GM12878 (cell line): Measurements from ENCODE around the gene TOX2. TPM values are rescaled to one million over a fixed set of nuclear protein-coding genes. Genes with fewer than 3 reads are reported as not detected.

Source experiments
- ATAC-seq: fragments of 200-7000 bp; cut with Tn5 transposase; 3 replicates; pipeline ENCODE4 v1.9.1; 2020; ENCODE audit warnings: mild to moderate bottlenecking, moderate library complexity
- BruUV-seq: library from RNA; stranded (reverse); fragments of 400-500 nt; replicated peaks from 2 replicates; lab custom pipeline; 2021; lab: Mats Ljungman, UMichigan
- CTCF ChIA-PET: fragments of 300-600 bp; sonication (Branson Sonifier 250); formaldehyde crosslinking; extraction: SDS; loops from one replicate; lab custom pipeline; 2021; ENCODE audit warnings: inconsistent platforms; lab: Yijun Ruan, JAX
- POLR2A ChIA-PET: fragments of 350-600 bp; formaldehyde crosslinking; extraction: SDS; loops from one replicate; lab custom pipeline; 2021; ENCODE audit warnings: inconsistent platforms; lab: Charles Lee
- RAD21 ChIA-PET: fragments of 300-600 bp; sonication (Branson Sonifier 250); formaldehyde crosslinking; loops from one replicate; lab custom pipeline; 2023; ENCODE audit warnings: antibody characterized with exemption; ENCODE audit not compliant: unreplicated experiment; lab: Charles Lee
- SMC1A ChIA-PET: fragments of 300-600 bp; sonication (Branson Sonifier 250); formaldehyde crosslinking; loops from one replicate; lab custom pipeline; 2023; ENCODE audit not compliant: unreplicated experiment, uncharacterized antibody; lab: Charles Lee
- DNase-seq: peaks from one replicate; pipeline ENCODE4 v3.0.0-alpha.2; 2011; ENCODE audit warnings: low read depth, low spot score
- FAIRE-seq: peaks from 3 replicates; lab custom pipeline; 2011; peaks lifted over from hg19 to GRCh38; lab: Jason Lieb, UNC
- H2AFZ ChIP-seq: 2 replicates; pipeline ENCODE4 v1.6.0; 2011; ENCODE audit warnings: low read depth, low read length, control low read depth; ENCODE audit not compliant: control insufficient read depth
- H3K27ac ChIP-seq: 2 replicates; pipeline ENCODE4 v1.5.1; 2011; ENCODE audit warnings: control low read depth; ENCODE audit not compliant: control insufficient read depth, insufficient read depth
- H3K27me3 ChIP-seq, 2 experiments: replicated peaks in 1 of 2; 2 replicates each; pipeline versions ENCODE4 v1.6.0 to v1.6.1; 2011; ENCODE audit warnings: low read length in 1 of 2; ENCODE audit not compliant: control insufficient read depth in 2 of 2, insufficient read depth in 2 of 2
- H3K36me3 ChIP-seq, 2 experiments: 2 replicates each; pipeline ENCODE4 v1.5.1; 2011; ENCODE audit warnings: low read length in 1 of 2; ENCODE audit not compliant: control insufficient read depth in 2 of 2, insufficient read depth in 2 of 2
- H3K4me1 ChIP-seq: 2 replicates; pipeline ENCODE4 v1.6.1; 2011; ENCODE audit warnings: mild to moderate bottlenecking, low read length, moderate library complexity, mixed read lengths; ENCODE audit not compliant: control insufficient read depth, insufficient read depth
- H3K4me2 ChIP-seq: 2 replicates; pipeline ENCODE4 v1.6.0; 2011; ENCODE audit warnings: control low read depth; ENCODE audit not compliant: control insufficient read depth, insufficient read depth
- H3K4me3 ChIP-seq: fragments of 200-600 bp; sonication (generic); 2 replicates; pipeline ENCODE4 v1.5.1; 2016
- H3K79me2 ChIP-seq: 2 replicates; pipeline ENCODE4 v1.6.0; 2011; ENCODE audit warnings: low read length; ENCODE audit not compliant: control insufficient read depth, insufficient read depth
- H3K9ac ChIP-seq: 2 replicates; pipeline ENCODE4 v1.8.0; 2011; ENCODE audit warnings: low read length, control low read depth, mixed read lengths; ENCODE audit not compliant: control insufficient read depth, insufficient read depth
- H3K9me3 ChIP-seq: replicated peaks from 3 replicates; pipeline ENCODE4 v1.5.1; 2011; ENCODE audit warnings: mild to moderate bottlenecking, low read length; ENCODE audit not compliant: control insufficient read depth, insufficient read depth
- H4K20me1 ChIP-seq: 2 replicates; pipeline ENCODE4 v1.6.0; 2011; ENCODE audit not compliant: control insufficient read depth, insufficient read depth
- EGR1 ChIP-seq, 2 experiments: IDR thresholded peaks; 1 replicate in 1 of 2; 2 replicates in 1 of 2; pipeline ENCODE4 v1.6.1; 2011 to 2012; ENCODE audit warnings: low read depth in 2 of 2, low read length in 2 of 2, borderline replicate concordance in 1 of 2, mild to moderate bottlenecking in 1 of 2, moderate library complexity in 1 of 2
- JUND ChIP-seq: IDR thresholded peaks from 2 replicates; pipeline ENCODE4 v1.6.1; 2012; ENCODE audit warnings: low read depth, mild to moderate bottlenecking, low read length, improper control_type of control experiment, moderate library complexity
- NR2C2 ChIP-seq: IDR thresholded peaks from 2 replicates; pipeline ENCODE4 v1.6.1; 2011; ENCODE audit warnings: borderline replicate concordance, low read depth; ENCODE audit not compliant: control insufficient read depth, insufficient read length
- RAD21 ChIP-seq: IDR thresholded peaks from 2 replicates; pipeline ENCODE4 v1.6.1; 2011; ENCODE audit warnings: mild to moderate bottlenecking, low read depth, low read length, moderate library complexity; ENCODE audit not compliant: insufficient read depth
- WGBS: methylation state at CpG from one replicate; pipeline ENCODE4 v1.1.6; 2016; ENCODE audit warnings: low lambda C conversion rate; ENCODE audit not compliant: insufficient replicate concordance, insufficient coverage; ENCODE audit errors: missing lambda C conversion rate; 5-methylcytosine and 5-hydroxymethylcytosine counted together
- in situ Hi-C: fragments of 300-500 bp; cut with MboI; formaldehyde crosslinking; loops from 9 replicates; pipeline ENCODE4 v1.14.3; 2018; ENCODE audit warnings: mixed read lengths
- intact Hi-C: fragments of 100-400 bp; cut with micrococcal nuclease; formaldehyde crosslinking; loops from one replicate; pipeline ENCODE4 v1.14.2; 2022; ENCODE audit not compliant: unreplicated experiment
- polyA plus RNA-seq, 11 experiments: library from polyadenylated mRNA; depleted of rRNA in 4 of 11; unstranded in 6 of 11; stranded (reverse) in 5 of 11; fragments of >200 nt; fragmentation: Nextera tagmentation in 4 of 11; fragmentation: Illumina TruSeq in 1 of 11; extraction: Ambion mirVana in 4 of 11; extraction: Trizol in 1 of 11; gene quantifications; 1 replicate in 1 of 11; 2 replicates in 10 of 11; pipeline versions ENCODE4 v1.2.1 to v1.2.3, GENCODE V29; 2011 to 2016; ENCODE audit warnings: inconsistent platforms in 2 of 11, missing spikeins in 2 of 11, low read depth in 1 of 11
- total RNA-seq, 4 experiments: library from RNA; depleted of rRNA in 3 of 4; stranded (reverse); fragments of >200 nt in 3 of 4; fragmentation: Illumina TruSeq in 1 of 4; extraction: Trizol in 1 of 4; gene quantifications; 2 replicates each; pipeline versions ENCODE4 v1.2.1 to v1.2.3, GENCODE V29; 2013 to 2021
- TF ChIP-seq, protein P1 (sequence below): IDR thresholded peaks from 2 replicates; pipeline ENCODE4 v1.6.1; 2011; ENCODE audit warnings: borderline replicate concordance, low read depth, mild to moderate bottlenecking, moderate library complexity, low read length; ENCODE audit not compliant: insufficient read depth, poor library complexity, severe bottlenecking
- TF ChIP-seq, protein P2 (sequence below): IDR thresholded peaks from 2 replicates; pipeline ENCODE4 v1.6.1; 2012; ENCODE audit warnings: low read depth, low read length, improper control_type of control experiment
- TF ChIP-seq, protein P3 (sequence below): IDR thresholded peaks from 2 replicates; pipeline ENCODE4 v1.6.1; 2011; ENCODE audit warnings: low read depth, low read length, improper control_type of control experiment, borderline replicate concordance
- TF ChIP-seq, protein P4 (sequence below): fragments of 450-650 bp; formaldehyde crosslinking; IDR thresholded peaks from 2 replicates; pipeline ENCODE4 v1.5.0; 2022; ENCODE audit warnings: mild to moderate bottlenecking, missing genetic modification characterization

TOX2 gene
- total and polyA plus RNA-seq, 10 of the 15 experiments (the other 5 are each of a cell fraction or from before 2014, with no cell fraction given): 2.6 to 40.5 (median 7.9) TPM

DNA sequence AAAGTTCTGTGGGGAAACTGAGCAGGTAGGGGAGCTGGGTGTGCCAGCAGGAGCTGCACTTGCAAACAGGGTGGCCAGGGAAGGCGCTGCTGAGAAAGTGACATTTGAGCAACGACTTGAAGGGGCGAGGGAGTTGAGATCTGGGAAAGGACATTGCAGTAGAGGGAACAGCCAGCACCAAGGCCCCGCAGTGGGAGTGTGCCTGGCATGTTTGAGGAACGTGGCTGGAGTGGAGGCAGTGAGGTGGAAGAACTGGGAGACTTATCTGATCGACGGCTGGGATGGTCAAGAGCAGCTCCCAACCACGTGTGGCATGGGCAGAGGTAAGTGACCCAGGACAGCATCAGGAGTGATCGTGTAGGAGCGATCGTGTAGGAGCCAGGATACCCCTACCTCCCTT, 77.3 kb downstream of the TOX2 start:
- Histone ChIP-seq H3K36me3 (no peaks in the 10 kb centered on the region; a peak in 1 of 4 replicates), H3K79me2 (no peaks in the 10 kb centered on the region), H3K4me1 (peaks cover 4% of the 10 kb centered on the region), H3K4me2 (no peak overlapping the region), H3K27ac (no peak overlapping the region), H2AFZ (no peak overlapping the region), H3K9ac (no peak overlapping the region), H3K4me3 (no peak overlapping the region), H4K20me1 (no peaks in the 10 kb centered on the region), H3K27me3 (no peaks in the 10 kb centered on the region), H3K9me3 (no peaks in the 10 kb centered on the region; the same call in 2 of the 3 replicates)
- peak; percentile 35 for TF ChIP-seq NR2C2
- TF ChIP-seq, protein P1, sequence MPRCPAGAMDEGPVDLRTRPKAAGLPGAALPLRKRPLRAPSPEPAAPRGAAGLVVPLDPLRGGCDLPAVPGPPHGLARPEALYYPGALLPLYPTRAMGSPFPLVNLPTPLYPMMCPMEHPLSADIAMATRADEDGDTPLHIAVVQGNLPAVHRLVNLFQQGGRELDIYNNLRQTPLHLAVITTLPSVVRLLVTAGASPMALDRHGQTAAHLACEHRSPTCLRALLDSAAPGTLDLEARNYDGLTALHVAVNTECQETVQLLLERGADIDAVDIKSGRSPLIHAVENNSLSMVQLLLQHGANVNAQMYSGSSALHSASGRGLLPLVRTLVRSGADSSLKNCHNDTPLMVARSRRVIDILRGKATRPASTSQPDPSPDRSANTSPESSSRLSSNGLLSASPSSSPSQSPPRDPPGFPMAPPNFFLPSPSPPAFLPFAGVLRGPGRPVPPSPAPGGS: no peak
- ChIA-PET SMC1A (no interaction called here), RAD21 (no interaction called here), POLR2A (no interaction called here), CTCF (no interaction called here)
- intact Hi-C loops (no loop called here), in situ Hi-C loops (no loop called here)
- WGBS: 90% methylated on average over 11 of the region's 11 CpGs
- no peak for ATAC-seq
- FAIRE-seq: no peak
- DNase-seq: no peak
- no TSS peak for BruUV-seq

DNA sequence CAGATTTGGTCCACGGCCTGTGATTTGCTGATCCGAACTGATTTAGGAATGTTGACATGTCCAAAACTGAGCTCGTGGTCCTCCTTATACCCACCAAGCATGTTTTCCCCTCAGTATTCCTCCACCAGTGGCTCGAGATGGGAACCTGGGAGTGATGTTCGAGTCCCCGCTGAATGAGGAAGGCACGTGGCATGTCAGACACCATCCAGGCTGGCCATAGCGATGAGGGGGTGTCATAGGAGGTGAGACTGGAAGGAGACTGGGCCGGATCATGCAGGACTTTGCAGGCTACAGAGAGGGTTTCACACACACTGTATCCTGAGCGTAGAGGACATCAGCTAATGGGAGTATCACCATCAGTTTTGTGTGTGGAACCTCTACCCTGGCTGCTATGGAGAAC, 78.2 kb downstream of the TOX2 start:
- Histone ChIP-seq H4K20me1 (no peaks in the 10 kb centered on the region), H3K4me3 (no peak overlapping the region), H3K36me3 (no peaks in the 10 kb centered on the region; a peak in 1 of 4 replicates), H3K27ac (no peak overlapping the region), H3K79me2 (no peaks in the 10 kb centered on the region), H3K27me3 (no peaks in the 10 kb centered on the region), H3K9ac (no peak overlapping the region), H3K9me3 (no peaks in the 10 kb centered on the region; the same call in 2 of the 3 replicates), H3K4me1 (peaks cover 4% of the 10 kb centered on the region), H3K4me2 (no peak overlapping the region), H2AFZ (no peak overlapping the region)
- SMC1A ChIA-PET: interaction anchor here (1.1 to 2.6 kb wide), 4 partner anchors 15 to 77 kb away, joined by 3 to 8 read pairs (median 4); no protein-coding TSS in a partner anchor
- no peak for FAIRE-seq
- CTCF ChIA-PET: interaction anchor here (0.6 to 0.8 kb wide), 3 partner anchors 39 to 88 kb away, joined by 3 read pairs; no protein-coding TSS in a partner anchor
- WGBS: 78% methylated on average over 10 of the region's 10 CpGs
- intact Hi-C loops: no loop called here
- POLR2A ChIA-PET: interaction anchor here (0.6 to 2.1 kb wide), 2 partner anchors 8 to 241 kb away, joined by 3 to 6 read pairs; no protein-coding TSS in a partner anchor
- BruUV-seq: no TSS peak
- RAD21 ChIA-PET: no interaction called here
- TF ChIP-seq, protein P2, sequence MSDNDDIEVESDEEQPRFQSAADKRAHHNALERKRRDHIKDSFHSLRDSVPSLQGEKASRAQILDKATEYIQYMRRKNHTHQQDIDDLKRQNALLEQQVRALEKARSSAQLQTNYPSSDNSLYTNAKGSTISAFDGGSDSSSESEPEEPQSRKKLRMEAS: no peak
- TF ChIP-seq EGR1 (IDR thresholded peaks at IDR 0.05; ENCODE audit: borderline replicate concordance in 1 of 2, low read depth in 2 of 2, low read length in 2 of 2) (no peak), JUND (no peak), RAD21 (no peak)
- TF ChIP-seq, protein P3, sequence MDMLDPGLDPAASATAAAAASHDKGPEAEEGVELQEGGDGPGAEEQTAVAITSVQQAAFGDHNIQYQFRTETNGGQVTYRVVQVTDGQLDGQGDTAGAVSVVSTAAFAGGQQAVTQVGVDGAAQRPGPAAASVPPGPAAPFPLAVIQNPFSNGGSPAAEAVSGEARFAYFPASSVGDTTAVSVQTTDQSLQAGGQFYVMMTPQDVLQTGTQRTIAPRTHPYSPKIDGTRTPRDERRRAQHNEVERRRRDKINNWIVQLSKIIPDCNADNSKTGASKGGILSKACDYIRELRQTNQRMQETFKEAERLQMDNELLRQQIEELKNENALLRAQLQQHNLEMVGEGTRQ: no peak
- TF ChIP-seq, protein P4, sequence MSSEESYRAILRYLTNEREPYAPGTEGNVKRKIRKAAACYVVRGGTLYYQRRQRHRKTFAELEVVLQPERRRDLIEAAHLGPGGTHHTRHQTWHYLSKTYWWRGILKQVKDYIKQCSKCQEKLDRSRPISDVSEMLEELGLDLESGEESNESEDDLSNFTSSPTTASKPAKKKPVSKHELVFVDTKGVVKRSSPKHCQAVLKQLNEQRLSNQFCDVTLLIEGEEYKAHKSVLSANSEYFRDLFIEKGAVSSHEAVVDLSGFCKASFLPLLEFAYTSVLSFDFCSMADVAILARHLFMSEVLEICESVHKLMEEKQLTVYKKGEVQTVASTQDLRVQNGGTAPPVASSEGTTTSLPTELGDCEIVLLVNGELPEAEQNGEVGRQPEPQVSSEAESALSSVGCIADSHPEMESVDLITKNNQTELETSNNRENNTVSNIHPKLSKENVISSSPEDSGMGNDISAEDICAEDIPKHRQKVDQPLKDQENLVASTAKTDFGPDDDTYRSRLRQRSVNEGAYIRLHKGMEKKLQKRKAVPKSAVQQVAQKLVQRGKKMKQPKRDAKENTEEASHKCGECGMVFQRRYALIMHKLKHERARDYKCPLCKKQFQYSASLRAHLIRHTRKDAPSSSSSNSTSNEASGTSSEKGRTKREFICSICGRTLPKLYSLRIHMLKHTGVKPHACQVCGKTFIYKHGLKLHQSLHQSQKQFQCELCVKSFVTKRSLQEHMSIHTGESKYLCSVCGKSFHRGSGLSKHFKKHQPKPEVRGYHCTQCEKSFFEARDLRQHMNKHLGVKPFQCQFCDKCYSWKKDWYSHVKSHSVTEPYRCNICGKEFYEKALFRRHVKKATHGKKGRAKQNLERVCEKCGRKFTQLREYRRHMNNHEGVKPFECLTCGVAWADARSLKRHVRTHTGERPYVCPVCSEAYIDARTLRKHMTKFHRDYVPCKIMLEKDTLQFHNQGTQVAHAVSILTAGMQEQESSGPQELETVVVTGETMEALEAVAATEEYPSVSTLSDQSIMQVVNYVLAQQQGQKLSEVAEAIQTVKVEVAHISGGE (CRISPR knock-in tag): no peak
- DNase-seq: no peak
- in situ Hi-C loops: no loop called here
- no peak for ATAC-seq
